PC-9 (cell line): Measurements from ENCODE around the gene AGPAT3. TPM values are rescaled to one million over a fixed set of nuclear protein-coding genes. Genes with fewer than 3 reads are reported as not detected.

ENCODE experiments used
- BruUV-seq: library from RNA; stranded (reverse); fragments of 400-500 nt; replicated peaks from 2 replicates; lab custom pipeline; 2021; lab: Mats Ljungman, UMichigan
- CTCF ChIA-PET: fragments of 300-600 bp; sonication (Branson Sonifier 250); formaldehyde crosslinking; loops from one replicate; lab custom pipeline; 2022; ENCODE audit warnings: antibody characterized with exemption; lab: Charles Lee
- POLR2A ChIA-PET: fragments of 300-600 bp; sonication (Branson Sonifier 250); formaldehyde crosslinking; loops from one replicate; lab custom pipeline; 2022; ENCODE audit warnings: antibody characterized with exemption; ENCODE audit not compliant: unreplicated experiment; lab: Charles Lee
- DNase-seq, 2 experiments: peaks; one replicate each; pipeline versions ENCODE4 v3.0.0 to v3.0.0-alpha.2; 2015 to 2022; ENCODE audit warnings: mixed read lengths in 1 of 2
- H2AFZ ChIP-seq: fragments of 200-600 bp; sonication (generic); 2 replicates; pipeline ENCODE4 v1.8.1; 2017; ENCODE audit warnings: antibody characterized with exemption
- H3F3A ChIP-seq: fragments of 200-600 bp; sonication (generic); 2 replicates; pipeline ENCODE4 v1.8.1; 2017; ENCODE audit warnings: antibody characterized with exemption, mild to moderate bottlenecking, low read depth; ENCODE audit not compliant: insufficient read depth
- H3K27ac ChIP-seq: fragments of 200-600 bp; sonication (generic); 2 replicates; pipeline ENCODE4 v1.6.1; 2016; ENCODE audit warnings: mixed run types
- H3K27me3 ChIP-seq: fragments of 200-600 bp; sonication (generic); 2 replicates; pipeline ENCODE4 v1.6.1; 2016; ENCODE audit warnings: low read depth, mixed run types; ENCODE audit not compliant: insufficient read depth
- H3K36me3 ChIP-seq: fragments of 200-600 bp; sonication (generic); 2 replicates; pipeline ENCODE4 v1.6.1; 2016; ENCODE audit warnings: low read depth, mixed run types
- H3K4me1 ChIP-seq: fragments of 200-600 bp; sonication (generic); replicated peaks from 2 replicates; pipeline ENCODE4 v1.6.1; 2016; ENCODE audit warnings: mixed run types; ENCODE audit not compliant: insufficient read depth
- H3K4me2 ChIP-seq: fragments of 200-600 bp; sonication (generic); 2 replicates; pipeline ENCODE4 v1.6.1; 2017; ENCODE audit warnings: mixed run types
- H3K4me3 ChIP-seq: fragments of 200-600 bp; sonication (generic); 2 replicates; pipeline ENCODE4 v1.6.1; 2016; ENCODE audit warnings: mixed run types
- H3K79me2 ChIP-seq: fragments of 200-600 bp; sonication (generic); 2 replicates; pipeline ENCODE4 v1.6.1; 2017; ENCODE audit warnings: low read depth, mixed run types
- H3K9me2 ChIP-seq: fragments of 200-600 bp; sonication (generic); 2 replicates; pipeline ENCODE4 v1.8.1; 2017; ENCODE audit warnings: mild to moderate bottlenecking; ENCODE audit not compliant: insufficient read depth
- H3K9me3 ChIP-seq: fragments of 200-600 bp; sonication (generic); 2 replicates; pipeline ENCODE4 v1.8.1; 2016; ENCODE audit warnings: low read depth; ENCODE audit not compliant: insufficient read depth
- H4K20me1 ChIP-seq: fragments of 200-600 bp; sonication (generic); 2 replicates; pipeline ENCODE4 v1.8.1; 2017; ENCODE audit not compliant: insufficient read depth
- EZH2 ChIP-seq: fragments of 200-600 bp; sonication (generic); IDR thresholded peaks from 2 replicates; pipeline ENCODE4 v1.8.0; 2017; ENCODE audit warnings: antibody characterized with exemption, low read depth
- intact Hi-C: fragments of 100-400 bp; cut with micrococcal nuclease; formaldehyde crosslinking; loops from one replicate; pipeline ENCODE4 v1.10.0; 2022; ENCODE audit not compliant: unreplicated experiment
- total RNA-seq: library from RNA; stranded (reverse); gene quantifications from 2 replicates; pipeline ENCODE4 v1.2.3, GENCODE V29; 2021
- TF ChIP-seq, protein P1 (sequence below): fragments of 200-600 bp; sonication (generic); conservative IDR thresholded peaks from 2 replicates; pipeline ENCODE4 v1.6.1; 2017; ENCODE audit warnings: mixed run types, antibody characterized with exemption, mild to moderate bottlenecking, moderate library complexity

The AGPAT3 gene
- total RNA-seq, 1 experiment from 2014 or later = 39.0 TPM

- no peak for TF ChIP-seq EZH2
- TF ChIP-seq, protein P1, sequence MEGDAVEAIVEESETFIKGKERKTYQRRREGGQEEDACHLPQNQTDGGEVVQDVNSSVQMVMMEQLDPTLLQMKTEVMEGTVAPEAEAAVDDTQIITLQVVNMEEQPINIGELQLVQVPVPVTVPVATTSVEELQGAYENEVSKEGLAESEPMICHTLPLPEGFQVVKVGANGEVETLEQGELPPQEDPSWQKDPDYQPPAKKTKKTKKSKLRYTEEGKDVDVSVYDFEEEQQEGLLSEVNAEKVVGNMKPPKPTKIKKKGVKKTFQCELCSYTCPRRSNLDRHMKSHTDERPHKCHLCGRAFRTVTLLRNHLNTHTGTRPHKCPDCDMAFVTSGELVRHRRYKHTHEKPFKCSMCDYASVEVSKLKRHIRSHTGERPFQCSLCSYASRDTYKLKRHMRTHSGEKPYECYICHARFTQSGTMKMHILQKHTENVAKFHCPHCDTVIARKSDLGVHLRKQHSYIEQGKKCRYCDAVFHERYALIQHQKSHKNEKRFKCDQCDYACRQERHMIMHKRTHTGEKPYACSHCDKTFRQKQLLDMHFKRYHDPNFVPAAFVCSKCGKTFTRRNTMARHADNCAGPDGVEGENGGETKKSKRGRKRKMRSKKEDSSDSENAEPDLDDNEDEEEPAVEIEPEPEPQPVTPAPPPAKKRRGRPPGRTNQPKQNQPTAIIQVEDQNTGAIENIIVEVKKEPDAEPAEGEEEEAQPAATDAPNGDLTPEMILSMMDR = no peak
- H3K9me2 ChIP-seq = no peaks in the 10 kb centered on the region
- ChIA-PET POLR2A (no interaction called here), CTCF (no interaction called here)
- H3K36me3 ChIP-seq = no peaks in the 10 kb centered on the region
- no peak overlapping the region for H3K4me3 ChIP-seq
- no peak overlapping the region for H2AFZ ChIP-seq
- no peaks in the 10 kb centered on the region for H3K79me2 ChIP-seq
- H3K4me1 ChIP-seq = no peaks in the 10 kb centered on the region
- no peaks in the 10 kb centered on the region for H3K27me3 ChIP-seq
- no peaks in the 10 kb centered on the region for H3F3A ChIP-seq
- no peak overlapping the region for H3K27ac ChIP-seq
- H3K9me3 ChIP-seq = no peaks in the 10 kb centered on the region
- no peak for DNase-seq
- intact Hi-C loops = no loop called here
- no peak overlapping the region for H3K4me2 ChIP-seq
- BruUV-seq = no TSS peak
- H4K20me1 ChIP-seq = no peaks in the 10 kb centered on the region
These were observed 57.9 kb downstream of the AGPAT3 start for GRCh38 chr21:43922949-43923348.

- no peaks in the 10 kb centered on the region for H3K4me1 ChIP-seq
- TF ChIP-seq, protein P1 = no peak
- TF ChIP-seq EZH2 = no peak
- no peaks in the 10 kb centered on the region for H3K79me2 ChIP-seq
- no peak overlapping the region for H2AFZ ChIP-seq
- POLR2A ChIA-PET = no interaction called here
- no peak for DNase-seq
- no peaks in the 10 kb centered on the region for H3K9me2 ChIP-seq
- intact Hi-C loops = no loop called here
- H4K20me1 ChIP-seq = no peaks in the 10 kb centered on the region
- no peak overlapping the region for H3K27ac ChIP-seq
- H3F3A ChIP-seq = no peaks in the 10 kb centered on the region
- CTCF ChIA-PET = no interaction called here
- no peaks in the 10 kb centered on the region for H3K36me3 ChIP-seq
- H3K4me2 ChIP-seq = no peak overlapping the region
- H3K4me3 ChIP-seq = no peak overlapping the region
- no peaks in the 10 kb centered on the region for H3K9me3 ChIP-seq
- no peaks in the 10 kb centered on the region for H3K27me3 ChIP-seq
- no TSS peak for BruUV-seq
These were observed 58.4 kb downstream of the AGPAT3 start for GRCh38 chr21:43923391-43923790.

GRCh38 chr21:43924421-43925095, 59.5 kb downstream of the AGPAT3 start:
- Histone ChIP-seq H3K9me2 (no peaks in the 10 kb centered on the region), H3K9me3 (no peaks in the 10 kb centered on the region), H4K20me1 (no peaks in the 10 kb centered on the region), H3F3A (no peaks in the 10 kb centered on the region), H3K79me2 (no peaks in the 10 kb centered on the region), H2AFZ (no peak overlapping the region), H3K27me3 (no peaks in the 10 kb centered on the region), H3K36me3 (no peaks in the 10 kb centered on the region), H3K4me3 (no peak overlapping the region), H3K4me2 (no peak overlapping the region), H3K4me1 (no peaks in the 10 kb centered on the region), H3K27ac (no peak overlapping the region)
- TF ChIP-seq, protein P1 = no peak
- TF ChIP-seq EZH2 = no peak
- no TSS peak for BruUV-seq
- ChIA-PET CTCF (no interaction called here), POLR2A (no interaction called here)
- intact Hi-C loops = no loop called here
- no peak for DNase-seq
